22Rv1 (cell line): ENCODE measurements around the gene GNG7.
A peak's percentile ranks its signal among the peaks of the same experiment; 100 is the strongest.
"Not testable (repeated sequence)": the region's sequence is repeated elsewhere in the genome, so short reads cannot be mapped to it uniquely, and the experiment has no call there.

Experiments
- H3K27ac ChIP-seq: fragments of 450-650 bp; 2 replicates; pipeline ENCODE4 v1.5.1; 2017
- CTCF ChIP-seq: fragments of 450-650 bp; IDR thresholded peaks from 2 replicates; pipeline ENCODE4 v1.5.1; 2017; ENCODE audit warnings: mild to moderate bottlenecking
- ZFX ChIP-seq: fragments of 450-650 bp; IDR thresholded peaks from 2 replicates; pipeline ENCODE4 v1.6.1; 2017; ENCODE audit warnings: antibody characterized with exemption, borderline replicate concordance

GNG7 gene

GRCh38 chr19:2475018-2475701, 227.3 kb downstream of the GNG7 start:
- peak overlapping the region; percentile 81 for H3K27ac ChIP-seq
- TF ChIP-seq CTCF (no peak), ZFX (no peak)

- TF ChIP-seq ZFX (no peak), CTCF (peak; percentile 95)
- H3K27ac ChIP-seq: peak overlapping the region; percentile 81
Observed at GRCh38 chr19:2474232-2475017, 228.1 kb downstream of the GNG7 start.

- H3K27ac ChIP-seq: not testable (repeated sequence)
Observed at GRCh38 chr19:2469915-2470200, 232.6 kb downstream of the GNG7 start.

- no peak for TF ChIP-seq CTCF
- TF ChIP-seq ZFX: no peak
- H3K27ac ChIP-seq: no peak overlapping the region
Observed at GRCh38 chr19:2469102-2469914, 233.2 kb downstream of the GNG7 start.

- no peak overlapping the region for H3K27ac ChIP-seq
- TF ChIP-seq CTCF (no peak), ZFX (no peak)
Observed at GRCh38 chr19:2468596-2468995, 233.9 kb downstream of the GNG7 start.

GRCh38 chr19:2464389-2464788, 238.1 kb downstream of the GNG7 start:
- peak overlapping the region; percentile 83 for H3K27ac ChIP-seq
- TF ChIP-seq ZFX (no peak), CTCF (no peak)

GRCh38 chr19:2463694-2464093, 238.8 kb downstream of the GNG7 start:
- peak overlapping the region; percentile 83 for H3K27ac ChIP-seq
